Dedifferentiated amniotic fluid mesenchymal stem cell (primary cell): ENCODE results near the gene ABCA10.
"Not testable (repeated sequence)": the region's sequence is repeated elsewhere in the genome, so short reads cannot be mapped to it uniquely, and the experiment has no call there.

Experiments
- DNase-seq: peaks from one replicate; pipeline ENCODE4 v3.0.0-alpha.2; 2016; ENCODE audit errors: extremely low spot score

The ABCA10 gene

GRCh38 chr17:69230939-69231338 is 2.3 kb upstream of the ABCA10 start:
- no peak for DNase-seq

GRCh38 chr17:69228018-69228417 is 606 bp downstream of the ABCA10 start:
- DNase-seq: no peak

GRCh38 chr17:69227541-69227940 is 1.1 kb downstream of the ABCA10 start:
- no peak for DNase-seq

GRCh38 chr17:69223809-69224208 is 4.8 kb downstream of the ABCA10 start:
- peak; percentile 44 for DNase-seq

- DNase-seq: no peak
Observed at GRCh38 chr17:69222707-69223258, 5.8 kb downstream of the ABCA10 start.

- DNase-seq: no peak
Observed at GRCh38 chr17:69220098-69220497, 8.5 kb downstream of the ABCA10 start.

GRCh38 chr17:69218986-69219385 is 9.6 kb downstream of the ABCA10 start:
- no peak for DNase-seq

- no peak for DNase-seq
Observed at GRCh38 chr17:69213059-69213813, 15.4 kb downstream of the ABCA10 start.

- no peak for DNase-seq
Observed at GRCh38 chr17:69208640-69209039, 20.0 kb downstream of the ABCA10 start.

GRCh38 chr17:69207151-69207550 is 21.5 kb downstream of the ABCA10 start:
- DNase-seq: no peak

- no peak for DNase-seq
Observed at GRCh38 chr17:69198238-69198637, 30.4 kb downstream of the ABCA10 start.

- not testable (repeated sequence) for DNase-seq
Observed at GRCh38 chr17:69196105-69196653, 32.4 kb downstream of the ABCA10 start.

GRCh38 chr17:69192754-69193153 is 35.9 kb downstream of the ABCA10 start:
- no peak for DNase-seq

GRCh38 chr17:69188796-69189195 is 39.8 kb downstream of the ABCA10 start:
- DNase-seq: no peak

GRCh38 chr17:69188064-69188463 is 40.6 kb downstream of the ABCA10 start:
- no peak for DNase-seq

- DNase-seq: no peak
Observed at GRCh38 chr17:69187294-69187693, 41.3 kb downstream of the ABCA10 start.

GRCh38 chr17:69179227-69179952 is 49.2 kb downstream of the ABCA10 start:
- DNase-seq: peak; percentile 40

GRCh38 chr17:69176457-69176795 is 52.2 kb downstream of the ABCA10 start:
- DNase-seq: no peak

GRCh38 chr17:69175625-69176456 is 52.8 kb downstream of the ABCA10 start:
- DNase-seq: peak; percentile 79

- DNase-seq: no peak
Observed at GRCh38 chr17:69175262-69175624, 53.4 kb downstream of the ABCA10 start.

- no peak for DNase-seq
Observed at GRCh38 chr17:69173118-69173517, 55.5 kb downstream of the ABCA10 start.

- no peak for DNase-seq
Observed at GRCh38 chr17:69170377-69170776, 58.2 kb downstream of the ABCA10 start.
